ENCODE results near the gene CLDN10. TPM values are rescaled to one million over a fixed set of nuclear protein-coding genes. Genes with fewer than 3 reads are reported as not detected.

CLDN10 gene
- total RNA-seq, 1 donor from 2014 or later = not detected

DNA sequence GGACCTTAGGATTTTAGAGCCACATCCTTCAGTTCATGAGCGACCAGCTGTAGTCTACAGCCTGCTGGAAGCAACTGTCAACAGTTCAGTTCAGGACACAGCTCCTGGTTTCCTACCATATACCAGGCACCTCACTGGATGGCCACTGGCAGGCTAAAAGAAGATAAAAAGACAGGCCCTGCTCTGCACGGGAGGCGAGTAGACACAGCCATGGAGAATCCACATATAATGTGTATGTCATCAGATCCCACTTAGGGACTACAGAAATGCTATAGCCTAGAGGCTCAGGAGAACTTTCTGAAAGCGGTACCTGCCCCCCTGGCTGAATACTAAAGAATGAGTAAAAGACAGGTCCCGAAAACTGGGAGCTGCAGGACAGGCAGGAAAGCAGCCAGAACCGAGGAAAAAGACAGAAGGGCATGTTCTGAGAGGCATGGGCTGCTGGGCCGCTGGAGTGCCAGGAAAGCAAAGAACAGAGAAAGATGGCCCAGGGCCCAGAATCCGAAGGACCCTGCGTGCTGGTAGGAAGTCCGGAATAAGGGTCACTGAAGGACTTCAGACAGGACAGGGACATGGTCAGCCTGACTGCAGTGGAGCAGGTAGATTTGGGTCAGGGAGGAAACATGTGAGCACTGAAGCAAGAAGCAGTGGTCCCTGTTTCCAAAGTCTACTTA is 68.4 kb downstream of the CLDN10 start:
- no peaks in the 10 kb centered on the region for H3K9me3 Mint-ChIP-seq
- intact Hi-C loops (cut with micrococcal nuclease) = no loop called here
- no peaks in the 10 kb centered on the region for H3K4me1 Mint-ChIP-seq
- no peak overlapping the region for H3K4me3 Mint-ChIP-seq
- H3K36me3 Mint-ChIP-seq (ENCODE audit: low read depth) = no peaks in the 10 kb centered on the region
- no peak overlapping the region for H3K27ac Mint-ChIP-seq
- peaks cover 18% of the 10 kb centered on the region for H3K27me3 Mint-ChIP-seq
- DNase-seq = no peak

GRCh38 chr13:95623141-95623540 is 70.6 kb downstream of the CLDN10 start:
- H3K27me3 Mint-ChIP-seq = peaks cover 31% of the 10 kb centered on the region
- no peaks in the 10 kb centered on the region for H3K4me1 Mint-ChIP-seq
- no peak for DNase-seq
- H3K36me3 Mint-ChIP-seq (ENCODE audit: low read depth) = no peaks in the 10 kb centered on the region
- intact Hi-C loops (cut with micrococcal nuclease) = no loop called here
- no peak overlapping the region for H3K27ac Mint-ChIP-seq
- no peak overlapping the region for H3K4me3 Mint-ChIP-seq
- H3K9me3 Mint-ChIP-seq = no peaks in the 10 kb centered on the region

GRCh38 chr13:95624020-95624419 is 71.5 kb downstream of the CLDN10 start:
- Mint-ChIP-seq H3K27ac (no peak overlapping the region), H3K36me3 (ENCODE audit: low read depth) (no peaks in the 10 kb centered on the region), H3K4me3 (no peak overlapping the region), H3K27me3 (peaks cover 33% of the 10 kb centered on the region), H3K4me1 (no peaks in the 10 kb centered on the region), H3K9me3 (no peaks in the 10 kb centered on the region)
- DNase-seq = peak; percentile 74
- intact Hi-C loops (cut with micrococcal nuclease) = loop anchor here (1.0 kb wide), 2 partner anchors 37 to 210 kb away; no protein-coding TSS in a partner anchor

DNA sequence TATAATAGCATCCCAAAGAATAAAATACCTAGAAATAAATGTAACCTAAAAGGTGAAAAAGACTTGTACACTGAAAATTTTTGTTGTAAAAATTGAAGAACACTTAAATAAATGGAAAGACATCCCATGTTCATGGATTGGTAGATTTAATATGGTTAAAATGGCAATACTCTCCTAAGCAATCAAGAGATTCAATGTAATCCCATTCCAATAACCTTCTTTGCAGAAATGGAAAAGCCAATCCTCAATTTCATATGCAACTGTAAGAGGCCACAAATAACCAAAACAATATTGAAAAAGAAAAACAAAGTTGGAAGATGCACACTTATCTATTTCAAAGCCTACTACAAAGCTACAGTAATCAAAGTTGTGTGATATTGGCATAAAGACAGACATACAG is 74.2 kb downstream of the CLDN10 start:
- Mint-ChIP-seq H3K4me1 (no peaks in the 10 kb centered on the region), H3K36me3 (ENCODE audit: low read depth) (no peaks in the 10 kb centered on the region), H3K27me3 (peaks cover 31% of the 10 kb centered on the region), H3K4me3 (no peak overlapping the region), H3K27ac (no peak overlapping the region), H3K9me3 (no peaks in the 10 kb centered on the region)
- intact Hi-C loops (cut with micrococcal nuclease) = no loop called here
- DNase-seq = no peak

DNA sequence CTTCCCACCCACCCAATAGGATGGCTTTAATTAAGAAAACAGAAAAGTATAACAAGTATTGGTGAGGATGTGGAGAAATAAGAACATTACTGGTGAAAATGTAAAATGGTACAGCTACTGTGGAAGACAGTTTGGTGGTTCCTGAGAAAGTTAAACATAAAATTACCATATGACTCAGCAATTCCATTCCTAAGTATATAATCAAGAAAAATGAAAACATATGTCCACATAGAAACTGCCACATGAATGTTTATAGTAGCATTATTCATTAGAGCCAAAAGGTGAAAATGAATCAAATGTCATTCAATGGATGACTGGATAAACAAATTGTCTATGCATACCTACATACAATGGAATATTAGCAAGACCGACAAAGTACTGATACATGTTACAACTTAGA is 75.1 kb downstream of the CLDN10 start:
- intact Hi-C loops (cut with micrococcal nuclease) = no loop called here
- Mint-ChIP-seq H3K27me3 (peaks cover 29% of the 10 kb centered on the region), H3K4me3 (no peak overlapping the region), H3K9me3 (no peaks in the 10 kb centered on the region), H3K36me3 (ENCODE audit: low read depth) (no peaks in the 10 kb centered on the region), H3K27ac (no peak overlapping the region), H3K4me1 (no peaks in the 10 kb centered on the region)
- DNase-seq = no peak

- H3K36me3 Mint-ChIP-seq (ENCODE audit: low read depth) = no peaks in the 10 kb centered on the region
- no peak overlapping the region for H3K4me3 Mint-ChIP-seq
- H3K4me1 Mint-ChIP-seq = no peaks in the 10 kb centered on the region
- peaks cover 29% of the 10 kb centered on the region for H3K27me3 Mint-ChIP-seq
- no peaks in the 10 kb centered on the region for H3K9me3 Mint-ChIP-seq
- intact Hi-C loops (cut with micrococcal nuclease) = no loop called here
- H3K27ac Mint-ChIP-seq = no peak overlapping the region
- DNase-seq = no peak
Measured at GRCh38 chr13:95628488-95628887, 76.0 kb downstream of the CLDN10 start.

DNA sequence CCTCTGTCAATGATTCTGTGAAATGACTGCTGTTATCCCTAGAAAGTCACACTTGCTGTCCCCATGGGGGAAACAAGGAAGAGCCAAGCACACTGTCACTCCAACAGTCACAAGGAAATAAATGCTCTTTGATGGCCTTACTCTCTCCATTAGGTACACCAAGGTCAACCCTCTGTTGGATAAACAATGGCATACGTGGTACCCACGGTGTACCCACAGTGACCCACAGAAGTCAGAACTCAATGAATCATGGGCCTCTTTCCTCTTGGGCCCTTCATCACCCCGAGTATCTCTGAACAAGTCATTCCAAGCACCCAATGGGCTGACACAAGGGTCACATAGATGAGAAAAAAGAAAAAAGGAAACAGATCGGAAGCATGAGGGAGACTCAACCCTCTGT is 76.6 kb downstream of the CLDN10 start:
- no peak for DNase-seq
- Mint-ChIP-seq H3K9me3 (no peaks in the 10 kb centered on the region), H3K27ac (no peak overlapping the region), H3K36me3 (ENCODE audit: low read depth) (no peaks in the 10 kb centered on the region), H3K4me1 (no peaks in the 10 kb centered on the region), H3K27me3 (peaks cover 30% of the 10 kb centered on the region), H3K4me3 (no peak overlapping the region)
- intact Hi-C loops (cut with micrococcal nuclease) = no loop called here

Other genes with a start within 250 kb of the CLDN10 start
- 0.12 and 0.14 TPM in 2 replicates for gene DZIP1, start 92.0 kb downstream of the CLDN10 start, total RNA-seq
- gene DNAJC3, start 124.4 kb downstream of the CLDN10 start, total RNA-seq = 25.2 and 25.6 TPM in 2 replicates

All from activated CD4-positive, alpha-beta T cell treated with anti-CD3 and anti-CD28 coated beads, Interleukin-2, amount 10 ng/mL, durations not matched to agents 24 days and 14 days (primary cell).